Keratinocyte (primary cell): ENCODE measurements around the gene PLEKHA1. TPM values are rescaled to one million over a fixed set of nuclear protein-coding genes. Genes with fewer than 3 reads are reported as not detected.
A peak's percentile ranks its signal among the peaks of the same experiment; 100 is the strongest.

ENCODE experiments used
- DNase-seq: peaks from one replicate; pipeline ENCODE4 v3.0.0-alpha.2; 2011; ENCODE audit warnings: low read depth, missing footprints, low spot score
- FAIRE-seq: peaks from 2 replicates; lab custom pipeline; 2011; peaks lifted over from hg19 to GRCh38; lab: Jason Lieb, UNC
- H2AFZ ChIP-seq: 2 replicates; pipeline ENCODE4 v1.6.0; 2012; ENCODE audit warnings: low read length, control low read depth, inconsistent platforms; ENCODE audit not compliant: control insufficient read depth
- H3K27ac ChIP-seq: 2 replicates; pipeline ENCODE4 v1.5.1; 2011; ENCODE audit warnings: low read length; ENCODE audit not compliant: control insufficient read depth, insufficient read depth
- H3K27me3 ChIP-seq: 3 replicates; pipeline ENCODE4 v1.6.0; 2011; ENCODE audit warnings: low read length; ENCODE audit not compliant: control insufficient read depth, insufficient read depth; ENCODE audit errors: extremely low read depth
- H3K36me3 ChIP-seq, 2 experiments: 2 replicates in 1 of 2; 3 replicates in 1 of 2; pipeline ENCODE4 v1.5.1; 2011; ENCODE audit warnings: low read length in 2 of 2, mild to moderate bottlenecking in 1 of 2; ENCODE audit not compliant: control insufficient read depth in 2 of 2, insufficient read depth in 2 of 2; ENCODE audit errors: extremely low read depth in 1 of 2
- H3K4me1 ChIP-seq: 3 replicates; pipeline ENCODE4 v1.5.1; 2011; ENCODE audit warnings: low read length; ENCODE audit not compliant: control insufficient read depth, insufficient read depth; ENCODE audit errors: extremely low read depth
- H3K4me2 ChIP-seq: 3 replicates; pipeline ENCODE4 v1.6.0; 2011; ENCODE audit warnings: low read depth, low read length; ENCODE audit not compliant: control insufficient read depth, insufficient read depth; ENCODE audit errors: extremely low read depth
- H3K4me3 ChIP-seq, 3 experiments: fragments of 200-600 bp in 1 of 3; sonication (generic) in 1 of 3; 2 replicates in 2 of 3; 3 replicates in 1 of 3; pipeline ENCODE4 v1.5.1; 2011 to 2016; ENCODE audit warnings: low read length in 3 of 3, mild to moderate bottlenecking in 3 of 3, control low read depth in 2 of 3, inconsistent platforms in 1 of 3, low read depth in 1 of 3, mixed read lengths in 1 of 3, mixed run types in 1 of 3, moderate library complexity in 1 of 3; ENCODE audit not compliant: control insufficient read depth in 2 of 3, insufficient read depth in 2 of 3; ENCODE audit errors: extremely low read depth in 1 of 3
- H3K79me2 ChIP-seq: 2 replicates; pipeline ENCODE4 v1.6.0; 2012; ENCODE audit warnings: low read length; ENCODE audit not compliant: control insufficient read depth, insufficient read depth
- H3K9ac ChIP-seq: 3 replicates; pipeline ENCODE4 v1.6.0; 2011; ENCODE audit warnings: low read length; ENCODE audit not compliant: control insufficient read depth, insufficient read depth; ENCODE audit errors: extremely low read depth
- H3K9me1 ChIP-seq: 3 replicates; pipeline ENCODE4 v1.6.0; 2011; ENCODE audit warnings: low read length; ENCODE audit not compliant: control insufficient read depth, insufficient read depth; ENCODE audit errors: extremely low read depth
- H3K9me3 ChIP-seq: 2 replicates; pipeline ENCODE4 v1.5.1; 2012; ENCODE audit warnings: low read depth, low read length; ENCODE audit not compliant: control insufficient read depth
- H4K20me1 ChIP-seq: 3 replicates; pipeline ENCODE4 v1.6.0; 2011; ENCODE audit warnings: low read length; ENCODE audit not compliant: control insufficient read depth, insufficient read depth; ENCODE audit errors: extremely low read depth
- EZH2 ChIP-seq: IDR thresholded peaks from one replicate; pipeline ENCODE4 v1.6.1; 2012; ENCODE audit warnings: inconsistent platforms, mild to moderate bottlenecking, low read length, moderate library complexity
- dilution Hi-C: fragments of 300-500 bp; cut with MboI; formaldehyde crosslinking; loops from one replicate; pipeline ENCODE4 v1.7.0; 2020; ENCODE audit warnings: low sequenced_read_pairs; ENCODE audit not compliant: extremely low pct_ligation_motif_present
- polyA plus RNA-seq, 5 experiments: library from polyadenylated mRNA; depleted of rRNA in 3 of 5; stranded (reverse) in 3 of 5; stranded (forward) in 1 of 5; unstranded in 1 of 5; fragments of >200 nt; gene quantifications; 1 replicate in 1 of 5; 2 replicates in 3 of 5; 3 replicates in 1 of 5; pipeline versions ENCODE4 v1.2.1 to v1.2.3, GENCODE V29; 2011 to 2012; ENCODE audit warnings: missing spikeins in 2 of 5, low read depth in 1 of 5, low replicate concordance in 1 of 5
- TF ChIP-seq, protein P1 (sequence below), 3 experiments: IDR thresholded peaks in 1 of 3; conservative IDR thresholded peaks in 1 of 3; optimal IDR thresholded peaks in 1 of 3; 2 replicates in 2 of 3; 3 replicates in 1 of 3; pipeline versions ENCODE3 to v1.5.1; 2011; ENCODE audit warnings: low read length in 3 of 3, mild to moderate bottlenecking in 3 of 3, moderate library complexity in 2 of 3, control low read depth in 1 of 3, inconsistent platforms in 1 of 3; ENCODE audit not compliant: insufficient read depth in 2 of 3; ENCODE audit errors: extremely low read depth in 1 of 3

The PLEKHA1 gene
- polyA plus RNA-seq, 1 donor (not counting 4 experiments of a cell fraction or from before 2014, with no cell fraction given), result 66.7 TPM

GRCh38 chr10:122471531-122472177 is 97.1 kb downstream of the PLEKHA1 start:
- Histone ChIP-seq H3K4me1 (peaks cover 70% of the 10 kb centered on the region), H3K79me2 (peaks cover 59% of the 10 kb centered on the region)

GRCh38 chr10:122473116-122473515 is 98.6 kb downstream of the PLEKHA1 start:
- H3K9me1 ChIP-seq, result peaks cover 4% of the 10 kb centered on the region
- peaks cover 65% of the 10 kb centered on the region for H3K4me1 ChIP-seq
- FAIRE-seq (no peak), DNase-seq (no peak)
- dilution Hi-C loops, result no loop called here
- no peak overlapping the region for H2AFZ ChIP-seq
- no peak overlapping the region for H3K4me2 ChIP-seq
- no peak for TF ChIP-seq EZH2
- TF ChIP-seq, protein P1, sequence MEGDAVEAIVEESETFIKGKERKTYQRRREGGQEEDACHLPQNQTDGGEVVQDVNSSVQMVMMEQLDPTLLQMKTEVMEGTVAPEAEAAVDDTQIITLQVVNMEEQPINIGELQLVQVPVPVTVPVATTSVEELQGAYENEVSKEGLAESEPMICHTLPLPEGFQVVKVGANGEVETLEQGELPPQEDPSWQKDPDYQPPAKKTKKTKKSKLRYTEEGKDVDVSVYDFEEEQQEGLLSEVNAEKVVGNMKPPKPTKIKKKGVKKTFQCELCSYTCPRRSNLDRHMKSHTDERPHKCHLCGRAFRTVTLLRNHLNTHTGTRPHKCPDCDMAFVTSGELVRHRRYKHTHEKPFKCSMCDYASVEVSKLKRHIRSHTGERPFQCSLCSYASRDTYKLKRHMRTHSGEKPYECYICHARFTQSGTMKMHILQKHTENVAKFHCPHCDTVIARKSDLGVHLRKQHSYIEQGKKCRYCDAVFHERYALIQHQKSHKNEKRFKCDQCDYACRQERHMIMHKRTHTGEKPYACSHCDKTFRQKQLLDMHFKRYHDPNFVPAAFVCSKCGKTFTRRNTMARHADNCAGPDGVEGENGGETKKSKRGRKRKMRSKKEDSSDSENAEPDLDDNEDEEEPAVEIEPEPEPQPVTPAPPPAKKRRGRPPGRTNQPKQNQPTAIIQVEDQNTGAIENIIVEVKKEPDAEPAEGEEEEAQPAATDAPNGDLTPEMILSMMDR (optimal IDR thresholded peaks at IDR 0.05 in 1 of 3, IDR thresholded peaks at IDR 0.05 in 1 of 3, conservative IDR thresholded peaks at IDR 0.05 in 1 of 3; ENCODE audit: extremely low read depth in 1 of 3, insufficient read depth in 2 of 3, low read length in 3 of 3), result no peak
- peaks cover 50% of the 10 kb centered on the region for H3K79me2 ChIP-seq
- peaks cover under 1 to 3% of the 10 kb centered on the region in 2 experiments for H3K36me3 ChIP-seq
- no peaks in the 10 kb centered on the region for H3K27me3 ChIP-seq
- H3K4me3 ChIP-seq, result no peak overlapping the region
- H3K9me3 ChIP-seq, result no peaks in the 10 kb centered on the region
- no peak overlapping the region for H3K27ac ChIP-seq
- H4K20me1 ChIP-seq, result peaks cover 8% of the 10 kb centered on the region
- no peak overlapping the region for H3K9ac ChIP-seq

More at GRCh38 chr10:122471531-122472177, 97.1 kb downstream of the PLEKHA1 start:
- Histone ChIP-seq H3K9ac (no peak overlapping the region), H4K20me1 (peaks cover 7% of the 10 kb centered on the region), H3K9me3 (no peaks in the 10 kb centered on the region), H3K4me3 (no peak overlapping the region), H2AFZ (no peak overlapping the region), H3K36me3 (peaks cover 5 to 10% of the 10 kb centered on the region in 2 experiments), H3K27ac (peak overlapping the region; percentile 5), H3K4me2 (peak overlapping the region; percentile 31), H3K27me3 (peaks cover 2% of the 10 kb centered on the region), H3K9me1 (peaks cover 3% of the 10 kb centered on the region)
- DNase-seq, result no peak
- no peak for TF ChIP-seq EZH2
- TF ChIP-seq, protein P1 (optimal IDR thresholded peaks at IDR 0.05 in 1 of 3, IDR thresholded peaks at IDR 0.05 in 1 of 3, conservative IDR thresholded peaks at IDR 0.05 in 1 of 3; ENCODE audit: extremely low read depth in 1 of 3, insufficient read depth in 2 of 3, low read length in 3 of 3), result no peak
- FAIRE-seq, result peak; percentile 34
- dilution Hi-C loops, result no loop called here
